HCT116 (cell line): ENCODE data around the gene CBFA2T3. TPM values are rescaled to one million over a fixed set of nuclear protein-coding genes. Genes with fewer than 3 reads are reported as not detected.

Experiments used
- ATAC-seq: fragments of 200-7000 bp; cut with Tn5 transposase; 2 replicates; pipeline ENCODE4 v1.9.1; 2020; ENCODE audit warnings: mild to moderate bottlenecking, moderate library complexity
- BruUV-seq: library from RNA; stranded (reverse); fragments of 400-500 nt; replicated peaks from 2 replicates; lab custom pipeline; 2021; lab: Mats Ljungman, UMichigan
- CTCF ChIA-PET: fragments of 300-600 bp; sonication (Branson Sonifier 250); formaldehyde crosslinking; loops from one replicate; lab custom pipeline; 2021; ENCODE audit warnings: antibody characterized with exemption; lab: Charles Lee
- POLR2A ChIA-PET: fragments of 300-600, 350-600 bp; sonication (Branson Sonifier 250); formaldehyde crosslinking; loops from one replicate; lab custom pipeline; 2021; ENCODE audit warnings: antibody characterized with exemption; lab: Charles Lee
- RAD21 ChIA-PET, 2 experiments: fragments of 300-600 bp; sonication (Branson Sonifier 250); formaldehyde crosslinking; loops; one replicate each; lab custom pipeline; 2023; ENCODE audit warnings: low total read pairs in 2 of 2; ENCODE audit not compliant: uncharacterized antibody in 2 of 2, unreplicated experiment in 2 of 2, low non-redundant PET in 1 of 2; lab: Charles Lee
- DNase-seq: peaks from one replicate; pipeline ENCODE4 v3.0.0-alpha.2; 2010; ENCODE audit warnings: low read depth, low spot score
- H2AFZ ChIP-seq: fragments of 200-600 bp; shearing (Covaris generic), sonication (generic); 2 replicates; pipeline ENCODE4 v1.6.1; 2017; ENCODE audit warnings: low read depth, mixed run types, mixed read lengths, antibody characterized with exemption, low read length; ENCODE audit not compliant: poor library complexity, severe bottlenecking
- H3K27ac ChIP-seq: 2 replicates; pipeline ENCODE4 v1.5.1; 2012; ENCODE audit warnings: low read depth, low read length
- H3K27me3 ChIP-seq: fragments of 200-600 bp; sonication (generic); 2 replicates; pipeline ENCODE4 v1.6.1; 2016; ENCODE audit warnings: mixed run types, low read length, mixed read lengths; ENCODE audit not compliant: insufficient read depth
- H3K36me3 ChIP-seq, 2 experiments: fragments of 200-500 bp in 1 of 2; fragments of 200-600 bp in 1 of 2; sonication (Bioruptor generic) in 1 of 2; sonication (generic) in 1 of 2; 2 replicates each; pipeline versions ENCODE4 v1.5.1 to v1.6.1; 2014 to 2016; ENCODE audit warnings: low read length in 2 of 2, inconsistent platforms in 1 of 2, mixed read lengths in 1 of 2, mixed run types in 1 of 2; ENCODE audit not compliant: insufficient read depth in 2 of 2, control insufficient read depth in 1 of 2
- H3K4me1 ChIP-seq, 2 experiments: fragments of 200-600 bp in 1 of 2; sonication (generic) in 1 of 2; 2 replicates each; pipeline versions ENCODE4 v1.5.1 to v1.6.1; 2012 to 2017; ENCODE audit warnings: low read length in 2 of 2, inconsistent platforms in 1 of 2, mild to moderate bottlenecking in 1 of 2, mixed read lengths in 1 of 2, mixed run types in 1 of 2, moderate library complexity in 1 of 2; ENCODE audit not compliant: insufficient read depth in 2 of 2, control insufficient read depth in 1 of 2
- H3K4me2 ChIP-seq: fragments of 200-600 bp; sonication (generic); 2 replicates; pipeline ENCODE4 v1.6.1; 2017; ENCODE audit warnings: mixed run types, low read length, mixed read lengths
- H3K4me3 ChIP-seq, 2 experiments: fragments of 200-600 bp in 1 of 2; sonication (generic) in 1 of 2; replicated peaks in 1 of 2; 2 replicates each; pipeline ENCODE4 v1.5.1; 2011 to 2016; ENCODE audit warnings: low read length in 2 of 2, control low read depth in 1 of 2, low read depth in 1 of 2, mild to moderate bottlenecking in 1 of 2, mixed read lengths in 1 of 2, mixed run types in 1 of 2
- H3K79me2 ChIP-seq: fragments of 200-600 bp; sonication (generic); 2 replicates; pipeline ENCODE4 v1.6.1; 2017; ENCODE audit warnings: mild to moderate bottlenecking, mixed run types, low read length, moderate library complexity, mixed read lengths; ENCODE audit not compliant: insufficient read depth
- H3K9ac ChIP-seq: fragments of 200-600 bp; sonication (generic); 2 replicates; pipeline ENCODE4 v1.6.1; 2016; ENCODE audit warnings: low read length, mixed read lengths
- H3K9me2 ChIP-seq: fragments of 200-600 bp; sonication (generic), shearing (Covaris generic); 2 replicates; pipeline ENCODE4 v1.6.1; 2017; ENCODE audit warnings: mixed run types, mild to moderate bottlenecking, moderate library complexity; ENCODE audit not compliant: insufficient read depth
- H3K9me3 ChIP-seq, 2 experiments: fragments of 200-500 bp in 1 of 2; fragments of 200-600 bp in 1 of 2; sonication (Bioruptor generic) in 1 of 2; sonication (generic) in 1 of 2; 2 replicates each; pipeline ENCODE4 v1.6.1; 2014 to 2017; ENCODE audit warnings: low read length in 2 of 2, mixed read lengths in 2 of 2, inconsistent platforms in 1 of 2, low read depth in 1 of 2, mild to moderate bottlenecking in 1 of 2, mixed run types in 1 of 2, moderate library complexity in 1 of 2; ENCODE audit not compliant: control insufficient read depth in 1 of 2, insufficient read depth in 1 of 2
- H4K20me1 ChIP-seq: fragments of 200-600 bp; sonication (generic), shearing (Covaris generic); 2 replicates; pipeline ENCODE4 v1.6.1; 2017; ENCODE audit warnings: mixed run types, mild to moderate bottlenecking, moderate library complexity; ENCODE audit not compliant: insufficient read depth
- CBX3 ChIP-seq: IDR thresholded peaks from 2 replicates; pipeline ENCODE4 v1.6.1; 2012; ENCODE audit warnings: low read depth
- CEBPB ChIP-seq: IDR thresholded peaks from 2 replicates; pipeline ENCODE4 v1.6.1; 2012; ENCODE audit warnings: low read depth
- ELF1 ChIP-seq: IDR thresholded peaks from 2 replicates; pipeline ENCODE4 v1.6.1; 2012; ENCODE audit warnings: low read depth, borderline replicate concordance
- EZH2 ChIP-seq: fragments of 200-600 bp; sonication (generic); IDR thresholded peaks from 2 replicates; pipeline ENCODE4 v1.6.1; 2017; ENCODE audit warnings: antibody characterized with exemption, mixed run types
- POLR2A ChIP-seq: IDR thresholded peaks from 2 replicates; pipeline ENCODE4 v1.7.0; 2011; ENCODE audit warnings: borderline replicate concordance; ENCODE audit not compliant: insufficient read depth, insufficient read length; ENCODE audit errors: extremely low read depth
- POLR2AphosphoS5 ChIP-seq: IDR thresholded peaks from 2 replicates; pipeline ENCODE4 v1.6.1; 2011; ENCODE audit warnings: mild to moderate bottlenecking, low read depth, low read length, moderate library complexity
- RAD21 ChIP-seq: IDR thresholded peaks from 2 replicates; pipeline ENCODE4 v1.6.1; 2012; ENCODE audit warnings: low read depth, mild to moderate bottlenecking
- SIN3A ChIP-seq: IDR thresholded peaks from 2 replicates; pipeline ENCODE4 v1.6.1; 2012; ENCODE audit warnings: low read depth
- SP1 ChIP-seq: IDR thresholded peaks from 2 replicates; pipeline ENCODE4 v1.6.1; 2012; ENCODE audit warnings: low read depth
- SRF ChIP-seq: IDR thresholded peaks from 2 replicates; pipeline ENCODE4 v1.6.1; 2012; ENCODE audit warnings: low read depth
- TCF7L2 ChIP-seq: IDR thresholded peaks from 2 replicates; pipeline ENCODE4 v1.7.0; 2011; ENCODE audit warnings: borderline replicate concordance, inconsistent platforms; ENCODE audit not compliant: insufficient read depth, insufficient read length; ENCODE audit errors: extremely low read depth
- YY1 ChIP-seq: IDR thresholded peaks from 2 replicates; pipeline ENCODE4 v1.6.1; 2011; ENCODE audit warnings: low read length, low read depth, moderate library complexity, mild to moderate bottlenecking; ENCODE audit not compliant: insufficient replicate concordance; ENCODE audit errors: extremely low read depth
- ZFX ChIP-seq: fragments of 450-650 bp; IDR thresholded peaks from 2 replicates; pipeline ENCODE4 v1.6.1; 2017
- ZNF274 ChIP-seq: fragments of 200-500 bp; sonication (Bioruptor generic); IDR thresholded peaks from 2 replicates; pipeline ENCODE4 v1.6.1; 2014; ENCODE audit warnings: mild to moderate bottlenecking, low read depth, low read length, inconsistent platforms
- intact Hi-C: fragments of 100-400 bp; cut with micrococcal nuclease; formaldehyde crosslinking; loops from 2 replicates; pipeline ENCODE4 v1.10.0; 2022
- total RNA-seq: library from RNA; stranded (reverse); gene quantifications from one replicate; pipeline ENCODE4 v1.2.1, GENCODE V29; 2021; ENCODE audit not compliant: unreplicated experiment
- TF ChIP-seq, protein P1 (sequence below): IDR thresholded peaks from 2 replicates; pipeline ENCODE4 v1.6.1; 2011; ENCODE audit warnings: mild to moderate bottlenecking, low read length, moderate library complexity; ENCODE audit not compliant: insufficient replicate concordance; ENCODE audit errors: extremely low read depth
- TF ChIP-seq, protein P2 (sequence below): IDR thresholded peaks from 2 replicates; pipeline ENCODE4 v1.6.1; 2012; ENCODE audit warnings: low read depth
- TF ChIP-seq, protein P3 (sequence below): IDR thresholded peaks from 2 replicates; pipeline ENCODE4 v1.6.1; 2012
- TF ChIP-seq, protein P4 (sequence below), 3 experiments: fragments of 200-600 bp in 1 of 3; sonication (generic) in 1 of 3; IDR thresholded peaks in 2 of 3; conservative IDR thresholded peaks in 1 of 3; 2 replicates each; pipeline ENCODE4 v1.5.1; 2012 to 2017; ENCODE audit warnings: low read depth in 2 of 3, low read length in 2 of 3, antibody characterized with exemption in 1 of 3, borderline replicate concordance in 1 of 3, control low read depth in 1 of 3, mild to moderate bottlenecking in 1 of 3, mixed read lengths in 1 of 3, mixed run types in 1 of 3, moderate library complexity in 1 of 3; ENCODE audit not compliant: insufficient read depth in 1 of 3
- TF ChIP-seq, protein P5 (sequence below): IDR thresholded peaks from 2 replicates; pipeline ENCODE4 v1.6.1; 2012

The CBFA2T3 gene
- total RNA-seq, 1 experiment from 2014 or later, result 19.1 TPM

DNA sequence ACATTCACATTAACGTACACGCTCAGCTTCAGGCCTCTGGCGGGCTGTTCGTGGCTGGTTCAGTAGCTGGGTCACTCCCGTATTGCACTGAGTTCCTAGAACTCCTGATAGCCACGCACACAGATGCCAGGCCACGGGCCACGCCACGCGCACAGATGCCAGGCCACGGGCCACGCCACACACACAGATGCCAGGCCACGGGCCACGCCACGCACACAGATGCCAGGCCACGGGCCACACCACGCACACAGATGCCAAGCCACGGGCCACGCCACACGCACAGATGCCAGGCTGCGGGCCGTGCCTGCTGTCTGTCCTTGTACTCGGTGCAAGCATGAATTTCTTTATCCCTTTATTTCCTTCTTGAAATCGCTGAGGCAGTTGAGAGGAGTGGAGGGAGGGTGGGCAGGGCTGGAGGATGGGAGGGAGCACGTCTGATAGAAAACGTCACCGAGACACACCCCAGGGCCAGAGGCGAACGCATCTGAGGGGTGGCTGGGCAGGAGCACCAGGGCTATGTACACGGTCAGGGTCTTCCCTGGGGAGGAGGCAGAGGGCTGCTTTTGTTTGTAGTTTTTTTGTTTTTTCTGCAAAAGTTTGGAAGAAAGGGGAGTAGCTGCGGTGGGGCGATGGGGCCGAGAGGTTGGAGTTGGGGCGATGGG lies 101.9 kb downstream of the CBFA2T3 start:
- no peak overlapping the region for H3K4me2 ChIP-seq
- H3K4me1 ChIP-seq, result no peaks in the 10 kb centered on the region
- no peak overlapping the region for H3K9ac ChIP-seq
- H3K79me2 ChIP-seq, result no peaks in the 10 kb centered on the region
- no peaks in the 10 kb centered on the region for H3K9me3 ChIP-seq
- no peak overlapping the region for H2AFZ ChIP-seq
- H3K27me3 ChIP-seq, result no peaks in the 10 kb centered on the region
- ChIA-PET RAD21 (no interaction called here), CTCF (no interaction called here), POLR2A (no interaction called here)
- H4K20me1 ChIP-seq, result no peaks in the 10 kb centered on the region
- TF ChIP-seq, protein P1, sequence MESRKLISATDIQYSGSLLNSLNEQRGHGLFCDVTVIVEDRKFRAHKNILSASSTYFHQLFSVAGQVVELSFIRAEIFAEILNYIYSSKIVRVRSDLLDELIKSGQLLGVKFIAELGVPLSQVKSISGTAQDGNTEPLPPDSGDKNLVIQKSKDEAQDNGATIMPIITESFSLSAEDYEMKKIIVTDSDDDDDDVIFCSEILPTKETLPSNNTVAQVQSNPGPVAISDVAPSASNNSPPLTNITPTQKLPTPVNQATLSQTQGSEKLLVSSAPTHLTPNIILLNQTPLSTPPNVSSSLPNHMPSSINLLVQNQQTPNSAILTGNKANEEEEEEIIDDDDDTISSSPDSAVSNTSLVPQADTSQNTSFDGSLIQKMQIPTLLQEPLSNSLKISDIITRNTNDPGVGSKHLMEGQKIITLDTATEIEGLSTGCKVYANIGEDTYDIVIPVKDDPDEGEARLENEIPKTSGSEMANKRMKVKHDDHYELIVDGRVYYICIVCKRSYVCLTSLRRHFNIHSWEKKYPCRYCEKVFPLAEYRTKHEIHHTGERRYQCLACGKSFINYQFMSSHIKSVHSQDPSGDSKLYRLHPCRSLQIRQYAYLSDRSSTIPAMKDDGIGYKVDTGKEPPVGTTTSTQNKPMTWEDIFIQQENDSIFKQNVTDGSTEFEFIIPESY, result no peak
- TF ChIP-seq SIN3A, result no peak
- TF ChIP-seq ZFX, result no peak
- TF ChIP-seq TCF7L2, result no peak
- TF ChIP-seq RAD21, result no peak
- TF ChIP-seq, protein P2, sequence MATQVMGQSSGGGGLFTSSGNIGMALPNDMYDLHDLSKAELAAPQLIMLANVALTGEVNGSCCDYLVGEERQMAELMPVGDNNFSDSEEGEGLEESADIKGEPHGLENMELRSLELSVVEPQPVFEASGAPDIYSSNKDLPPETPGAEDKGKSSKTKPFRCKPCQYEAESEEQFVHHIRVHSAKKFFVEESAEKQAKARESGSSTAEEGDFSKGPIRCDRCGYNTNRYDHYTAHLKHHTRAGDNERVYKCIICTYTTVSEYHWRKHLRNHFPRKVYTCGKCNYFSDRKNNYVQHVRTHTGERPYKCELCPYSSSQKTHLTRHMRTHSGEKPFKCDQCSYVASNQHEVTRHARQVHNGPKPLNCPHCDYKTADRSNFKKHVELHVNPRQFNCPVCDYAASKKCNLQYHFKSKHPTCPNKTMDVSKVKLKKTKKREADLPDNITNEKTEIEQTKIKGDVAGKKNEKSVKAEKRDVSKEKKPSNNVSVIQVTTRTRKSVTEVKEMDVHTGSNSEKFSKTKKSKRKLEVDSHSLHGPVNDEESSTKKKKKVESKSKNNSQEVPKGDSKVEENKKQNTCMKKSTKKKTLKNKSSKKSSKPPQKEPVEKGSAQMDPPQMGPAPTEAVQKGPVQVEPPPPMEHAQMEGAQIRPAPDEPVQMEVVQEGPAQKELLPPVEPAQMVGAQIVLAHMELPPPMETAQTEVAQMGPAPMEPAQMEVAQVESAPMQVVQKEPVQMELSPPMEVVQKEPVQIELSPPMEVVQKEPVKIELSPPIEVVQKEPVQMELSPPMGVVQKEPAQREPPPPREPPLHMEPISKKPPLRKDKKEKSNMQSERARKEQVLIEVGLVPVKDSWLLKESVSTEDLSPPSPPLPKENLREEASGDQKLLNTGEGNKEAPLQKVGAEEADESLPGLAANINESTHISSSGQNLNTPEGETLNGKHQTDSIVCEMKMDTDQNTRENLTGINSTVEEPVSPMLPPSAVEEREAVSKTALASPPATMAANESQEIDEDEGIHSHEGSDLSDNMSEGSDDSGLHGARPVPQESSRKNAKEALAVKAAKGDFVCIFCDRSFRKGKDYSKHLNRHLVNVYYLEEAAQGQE, result no peak
- TF ChIP-seq POLR2AphosphoS5, result no peak
- no peak for TF ChIP-seq POLR2A
- TF ChIP-seq, protein P3, sequence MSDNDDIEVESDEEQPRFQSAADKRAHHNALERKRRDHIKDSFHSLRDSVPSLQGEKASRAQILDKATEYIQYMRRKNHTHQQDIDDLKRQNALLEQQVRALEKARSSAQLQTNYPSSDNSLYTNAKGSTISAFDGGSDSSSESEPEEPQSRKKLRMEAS, result no peak
- no peak for TF ChIP-seq CEBPB
- TF ChIP-seq YY1, result no peak
- TF ChIP-seq, protein P4, sequence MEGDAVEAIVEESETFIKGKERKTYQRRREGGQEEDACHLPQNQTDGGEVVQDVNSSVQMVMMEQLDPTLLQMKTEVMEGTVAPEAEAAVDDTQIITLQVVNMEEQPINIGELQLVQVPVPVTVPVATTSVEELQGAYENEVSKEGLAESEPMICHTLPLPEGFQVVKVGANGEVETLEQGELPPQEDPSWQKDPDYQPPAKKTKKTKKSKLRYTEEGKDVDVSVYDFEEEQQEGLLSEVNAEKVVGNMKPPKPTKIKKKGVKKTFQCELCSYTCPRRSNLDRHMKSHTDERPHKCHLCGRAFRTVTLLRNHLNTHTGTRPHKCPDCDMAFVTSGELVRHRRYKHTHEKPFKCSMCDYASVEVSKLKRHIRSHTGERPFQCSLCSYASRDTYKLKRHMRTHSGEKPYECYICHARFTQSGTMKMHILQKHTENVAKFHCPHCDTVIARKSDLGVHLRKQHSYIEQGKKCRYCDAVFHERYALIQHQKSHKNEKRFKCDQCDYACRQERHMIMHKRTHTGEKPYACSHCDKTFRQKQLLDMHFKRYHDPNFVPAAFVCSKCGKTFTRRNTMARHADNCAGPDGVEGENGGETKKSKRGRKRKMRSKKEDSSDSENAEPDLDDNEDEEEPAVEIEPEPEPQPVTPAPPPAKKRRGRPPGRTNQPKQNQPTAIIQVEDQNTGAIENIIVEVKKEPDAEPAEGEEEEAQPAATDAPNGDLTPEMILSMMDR (IDR thresholded peaks at IDR 0.05 in 2 of 3, conservative IDR thresholded peaks at IDR 0.05 in 1 of 3; ENCODE audit: borderline replicate concordance in 1 of 3, insufficient read depth in 1 of 3, low read depth in 2 of 3, low read length in 2 of 3), result no peak
- TF ChIP-seq SP1, result no peak
- TF ChIP-seq ZNF274, result no peak
- no peak for TF ChIP-seq SRF
- TF ChIP-seq EZH2, result no peak
- no peak for TF ChIP-seq CBX3
- TF ChIP-seq ELF1, result no peak
- TF ChIP-seq, protein P5, sequence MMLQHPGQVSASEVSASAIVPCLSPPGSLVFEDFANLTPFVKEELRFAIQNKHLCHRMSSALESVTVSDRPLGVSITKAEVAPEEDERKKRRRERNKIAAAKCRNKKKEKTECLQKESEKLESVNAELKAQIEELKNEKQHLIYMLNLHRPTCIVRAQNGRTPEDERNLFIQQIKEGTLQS, result no peak
- H3K27ac ChIP-seq, result no peak overlapping the region
- H3K4me3 ChIP-seq, result no peak overlapping the region
- intact Hi-C loops, result no loop called here
- no peak for DNase-seq
- H3K9me2 ChIP-seq, result no peaks in the 10 kb centered on the region
- H3K36me3 ChIP-seq, result no peaks in the 10 kb centered on the region
- ATAC-seq, result no peak
- no TSS peak for BruUV-seq
